OCI-M2 (cell line): Measurements from ENCODE around the gene SLC6A19.

ENCODE experiments used
- DNase-seq: peaks from one replicate; lab custom pipeline; 2025; ENCODE audit not compliant: unreplicated experiment; lab: John Stamatoyannopoulos, UW

Gene SLC6A19

DNA sequence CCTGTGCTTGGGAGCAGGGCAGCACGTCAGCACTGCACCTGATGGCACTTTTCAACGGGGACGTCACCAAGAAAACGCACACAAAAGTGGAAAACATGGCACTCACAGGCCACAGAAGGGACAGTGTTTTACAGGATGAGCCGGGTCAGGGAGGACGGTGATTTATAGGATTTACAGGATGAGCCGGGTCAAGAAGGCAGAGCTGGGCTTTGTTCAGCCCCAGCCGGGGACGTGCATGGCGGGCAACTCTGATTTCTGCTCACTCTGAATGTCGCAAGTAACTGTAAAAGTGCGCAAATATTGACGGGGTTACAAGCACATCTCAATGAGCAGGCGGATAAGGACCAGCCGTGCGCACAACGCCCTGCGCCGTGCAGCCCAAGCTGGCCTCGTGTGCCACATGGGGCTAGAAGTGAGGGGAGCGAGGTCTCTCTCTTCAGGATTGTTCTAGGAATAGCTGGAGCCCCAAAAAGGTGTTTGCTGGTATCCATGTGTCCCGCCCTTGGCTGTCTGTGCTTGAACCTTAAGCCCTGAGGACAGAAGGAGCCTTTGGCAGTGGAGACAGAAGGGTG, 40.2 kb downstream of the SLC6A19 start:
- no peak for DNase-seq

DNA sequence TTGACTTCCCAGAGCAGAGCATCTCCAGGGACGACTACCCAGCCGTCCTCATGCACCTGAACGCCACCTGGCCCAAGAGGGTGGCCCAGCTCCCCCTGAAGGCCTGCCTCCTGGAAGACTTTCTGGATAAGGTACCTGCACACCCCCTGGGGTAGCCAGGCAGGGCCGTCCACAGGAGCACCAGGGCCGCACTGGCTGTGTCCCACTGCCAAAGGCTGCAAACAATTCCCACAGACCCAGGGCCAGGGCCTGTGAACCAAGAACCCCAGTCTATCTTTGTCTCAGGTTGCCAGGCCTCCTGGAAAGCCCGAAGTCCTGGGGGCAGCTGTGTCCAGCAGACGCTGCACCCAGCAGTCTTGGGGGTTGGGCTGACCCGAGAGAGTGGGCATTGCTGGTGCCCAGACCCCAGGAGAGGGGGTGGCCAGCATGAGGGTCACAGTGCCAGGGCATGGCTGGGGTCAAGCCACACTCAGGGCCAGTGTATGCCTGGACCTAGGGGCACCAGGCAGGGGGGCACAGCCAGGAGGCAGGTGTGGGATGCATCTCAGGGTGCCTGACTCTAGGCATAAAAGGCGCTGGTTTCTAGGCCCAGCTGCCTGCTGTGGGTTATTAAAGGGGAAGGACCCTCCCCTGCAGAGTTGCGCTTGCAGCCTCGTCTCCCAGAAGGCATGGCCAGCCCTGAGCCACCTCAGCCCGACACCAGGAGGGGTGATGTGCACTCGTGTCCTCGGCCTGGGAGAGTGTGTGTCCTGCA, 41.5 kb downstream of the SLC6A19 start:
- no peak for DNase-seq

DNA sequence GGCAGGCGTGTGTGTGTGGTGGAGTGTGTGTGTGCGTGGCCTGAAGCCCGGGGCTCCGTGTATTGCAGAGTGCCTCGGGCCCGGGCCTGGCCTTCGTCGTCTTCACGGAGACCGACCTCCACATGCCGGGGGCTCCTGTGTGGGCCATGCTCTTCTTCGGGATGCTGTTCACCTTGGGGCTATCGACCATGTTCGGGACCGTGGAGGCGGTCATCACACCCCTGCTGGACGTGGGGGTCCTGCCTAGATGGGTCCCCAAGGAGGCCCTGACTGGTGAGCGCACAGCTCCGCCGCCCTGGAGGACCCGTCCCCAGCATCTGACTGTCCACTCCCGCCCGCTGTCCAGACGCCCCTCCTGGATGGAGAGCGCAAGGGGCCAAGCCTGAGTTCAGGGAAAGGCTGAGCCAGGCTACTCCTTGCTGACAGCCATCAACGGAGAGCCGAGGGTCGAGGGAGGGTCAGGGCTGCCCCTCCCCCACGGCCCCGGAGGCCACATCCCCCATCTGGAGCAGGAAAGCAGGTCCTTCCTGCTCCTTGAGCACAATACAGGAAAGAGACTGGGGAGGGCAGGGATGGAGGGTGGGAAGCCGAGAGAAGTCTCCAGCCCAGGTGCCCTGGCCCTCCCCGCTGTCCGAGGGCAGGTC, 42.2 kb downstream of the SLC6A19 start:
- no peak for DNase-seq

DNA sequence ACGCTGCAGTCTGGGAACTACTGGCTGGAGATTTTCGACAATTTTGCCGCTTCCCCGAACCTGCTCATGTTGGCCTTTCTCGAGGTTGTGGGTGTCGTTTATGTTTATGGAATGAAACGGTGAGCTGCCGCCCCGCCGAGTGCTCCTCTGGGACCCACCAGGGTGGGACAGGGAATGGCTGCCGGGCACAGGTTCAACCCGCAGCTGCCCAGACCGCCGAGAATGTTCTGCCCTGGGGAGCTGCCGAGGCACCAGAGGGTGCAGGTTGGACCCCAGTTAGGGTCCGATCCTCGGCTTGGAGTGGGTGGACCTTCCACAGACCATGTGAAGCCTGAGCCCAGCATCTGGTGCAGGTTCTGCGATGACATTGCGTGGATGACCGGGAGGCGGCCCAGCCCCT, 42.9 kb downstream of the SLC6A19 start:
- DNase-seq: no peak

DNA sequence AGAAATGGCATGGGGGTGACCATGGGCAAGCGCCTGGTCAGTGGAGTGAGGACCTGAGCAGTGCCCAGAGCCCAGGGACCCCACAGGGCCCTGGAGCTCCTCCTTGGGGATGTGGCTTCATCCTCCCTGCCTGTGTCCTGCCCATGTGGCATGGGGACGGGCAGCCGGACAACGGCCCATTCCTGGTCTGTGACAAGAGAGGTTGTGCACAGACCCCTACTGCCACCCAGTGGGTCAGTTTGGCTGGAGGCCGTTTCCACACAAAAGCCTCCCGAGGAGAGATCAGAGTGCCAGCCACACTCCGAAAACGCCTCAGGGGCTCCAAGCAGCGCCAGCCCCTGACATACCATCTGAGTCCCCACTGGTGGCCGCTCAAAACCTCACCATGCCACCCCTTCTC, 43.6 kb downstream of the SLC6A19 start:
- DNase-seq: no peak

DNA sequence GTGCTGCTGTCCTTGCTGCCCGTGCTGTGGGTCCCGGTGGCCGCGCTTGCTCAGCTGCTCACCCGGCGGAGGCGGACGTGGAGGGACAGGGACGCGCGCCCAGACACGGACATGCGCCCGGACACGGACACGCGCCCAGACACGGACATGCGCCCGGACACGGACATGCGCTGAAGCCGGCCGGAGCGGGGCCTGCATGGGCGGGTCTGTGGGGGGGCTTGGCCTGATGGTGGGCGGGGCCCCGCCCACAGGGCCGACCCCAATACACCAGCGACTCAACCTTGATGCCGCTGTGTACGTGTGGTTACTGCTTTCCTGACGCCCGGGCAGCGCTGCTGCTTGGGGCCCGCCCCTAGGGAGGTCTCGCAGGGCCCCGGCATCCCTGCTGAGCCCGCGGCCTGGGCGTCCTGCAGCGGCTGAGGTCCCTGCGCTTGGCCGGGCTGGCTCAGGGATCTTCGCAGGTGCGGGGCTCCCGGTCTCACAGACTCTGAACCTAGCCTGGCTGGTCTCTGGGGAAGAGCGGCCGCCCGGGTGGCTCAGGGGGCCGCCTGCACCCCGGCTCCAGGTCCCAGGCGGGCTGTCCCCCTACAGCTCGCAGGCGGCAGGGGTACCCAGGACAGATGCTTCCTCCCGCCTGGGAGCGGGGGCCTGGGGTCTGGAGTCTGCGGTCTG, 44.6 kb downstream of the SLC6A19 start:
- no peak for DNase-seq

DNA sequence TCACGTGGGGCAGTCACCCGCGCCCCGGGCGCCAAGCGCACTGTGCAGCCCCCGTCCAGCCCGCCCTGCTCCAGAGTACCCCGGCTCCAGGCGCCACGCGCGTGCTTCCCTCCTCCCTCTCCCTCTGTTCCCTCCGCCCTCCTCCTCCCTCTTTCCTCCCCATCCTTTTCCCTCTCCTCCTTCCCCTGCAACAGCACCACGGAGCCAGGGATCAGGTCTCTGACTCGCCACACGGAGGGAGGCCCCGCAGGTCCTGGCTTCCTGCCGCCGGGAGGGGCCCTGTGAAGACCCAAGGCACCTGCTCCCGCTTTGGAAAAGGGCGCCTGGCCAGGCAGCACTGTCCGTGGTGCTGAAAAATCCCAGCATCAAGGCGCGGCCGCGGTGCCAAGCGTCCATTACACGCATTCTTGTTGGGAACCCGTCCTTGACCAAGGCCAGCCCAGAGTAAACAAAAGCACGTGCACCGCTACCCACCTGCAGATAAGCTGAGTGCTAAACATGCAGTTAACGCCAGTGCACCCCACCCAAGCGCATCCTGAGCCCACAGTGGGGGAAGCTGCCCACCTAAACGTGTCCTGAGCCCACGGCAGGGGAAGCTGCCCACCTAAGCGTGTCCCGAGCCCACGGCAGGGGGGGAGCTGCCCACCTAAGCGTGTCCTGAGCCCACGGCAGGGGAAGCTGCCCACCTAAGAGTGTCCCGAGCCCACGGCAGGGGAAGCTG, 45.5 kb downstream of the SLC6A19 start:
- DNase-seq: no peak

DNA sequence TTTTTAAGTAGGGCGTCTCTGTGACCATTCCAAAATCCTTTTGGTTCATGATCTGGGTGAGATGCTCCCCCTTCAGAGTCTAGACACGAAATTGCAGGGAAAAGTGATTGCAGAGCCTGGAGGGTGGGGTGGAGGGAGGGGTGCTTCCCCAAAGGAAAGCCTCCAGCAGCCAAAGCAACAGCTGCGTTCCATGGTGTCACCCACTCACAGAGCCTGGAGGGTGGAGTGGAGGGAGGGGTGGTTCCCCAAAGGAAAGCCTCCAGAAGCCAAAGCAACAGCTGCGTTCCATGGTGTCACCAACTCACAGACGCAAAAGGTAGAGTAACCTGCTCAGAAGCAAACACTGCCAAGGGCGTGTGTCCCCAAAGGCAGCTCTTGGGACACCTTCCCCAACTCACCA, 46.4 kb downstream of the SLC6A19 start:
- no peak for DNase-seq

DNA sequence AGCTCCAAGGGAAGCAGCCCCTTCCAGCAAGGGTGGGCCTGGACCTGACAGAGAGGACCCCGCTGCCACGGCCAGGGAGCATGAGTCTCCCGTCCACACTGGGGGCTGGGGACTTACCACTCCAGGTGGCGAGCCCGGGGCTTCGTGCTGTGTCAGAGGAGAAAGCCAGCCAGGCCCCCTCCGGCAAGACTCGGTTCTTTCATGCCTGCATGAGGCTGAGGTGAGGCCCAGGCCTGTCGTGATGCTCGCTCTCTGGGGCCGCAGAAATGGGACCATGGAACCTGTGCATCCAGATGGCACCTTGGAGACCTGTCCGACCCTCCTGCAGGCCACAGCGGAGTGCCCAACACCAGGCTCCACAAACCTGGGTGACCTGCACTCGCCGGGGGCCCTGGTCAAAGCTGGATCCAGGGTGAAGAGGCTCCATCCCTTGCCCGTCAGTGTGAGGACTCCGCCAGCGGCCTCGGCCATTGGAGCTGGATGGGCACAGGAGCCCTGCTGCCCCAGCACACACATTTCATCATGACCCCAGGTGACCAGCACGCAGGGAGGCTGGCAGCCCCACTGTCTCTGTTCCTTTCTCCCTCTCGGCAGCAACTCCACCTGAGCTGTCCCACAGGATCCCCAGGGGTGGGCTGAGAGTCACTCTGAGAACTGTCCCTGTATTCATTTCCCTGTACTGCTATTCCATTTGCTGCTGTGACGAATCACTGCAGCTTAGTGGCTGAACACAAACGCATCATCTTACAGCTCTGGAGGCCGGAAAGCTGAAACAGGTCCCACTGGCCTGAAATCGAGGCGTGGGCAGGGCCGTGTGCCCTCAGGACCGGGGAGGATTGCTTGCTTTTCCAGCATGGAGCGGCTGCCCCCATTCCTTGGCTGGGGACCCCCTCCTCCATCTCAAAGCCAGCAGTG, 48.2 kb downstream of the SLC6A19 start:
- DNase-seq: no peak

DNA sequence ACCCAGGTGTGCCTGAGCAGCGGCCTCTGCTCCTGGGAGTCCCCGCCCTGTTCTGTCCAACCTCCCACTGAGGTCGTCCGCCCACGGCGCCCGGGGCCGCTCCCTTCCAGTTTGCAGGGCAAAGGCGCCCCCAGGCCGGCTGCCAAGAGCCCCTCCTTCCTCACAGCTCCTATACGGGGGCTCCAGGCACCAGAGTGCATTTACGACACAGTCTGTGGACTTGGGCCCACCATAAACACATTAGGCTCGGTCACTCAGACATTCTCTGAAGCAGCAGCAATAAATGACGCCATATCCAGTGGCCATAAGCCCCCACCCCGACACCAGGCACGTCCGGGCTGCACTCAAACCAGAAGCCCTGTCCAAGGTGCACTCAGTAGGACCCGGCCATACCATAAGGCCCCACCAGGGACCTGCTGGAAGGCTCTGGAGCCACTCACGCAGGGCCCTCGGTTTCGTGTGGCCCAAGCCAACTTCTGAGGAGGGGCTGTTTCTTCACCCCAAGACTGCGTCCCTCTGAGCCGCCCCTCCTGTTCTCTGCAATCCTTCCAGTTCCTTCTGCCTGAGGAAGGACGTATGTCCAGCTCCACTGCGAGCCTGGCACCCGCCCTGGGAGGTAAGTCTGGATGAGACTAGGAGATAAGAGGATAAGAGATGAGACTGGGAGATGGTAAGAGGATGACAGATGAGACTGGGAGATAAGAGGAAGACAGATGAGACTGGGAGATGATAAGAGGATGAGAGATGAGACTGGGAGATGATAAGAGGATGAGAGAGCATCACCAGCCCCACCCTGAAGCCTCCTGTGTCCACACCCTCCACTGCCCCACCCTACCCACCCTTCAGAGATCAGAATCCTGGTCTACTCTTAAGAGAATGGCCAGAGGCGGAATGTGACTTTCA, 50.5 kb downstream of the SLC6A19 start:
- DNase-seq: no peak

DNA sequence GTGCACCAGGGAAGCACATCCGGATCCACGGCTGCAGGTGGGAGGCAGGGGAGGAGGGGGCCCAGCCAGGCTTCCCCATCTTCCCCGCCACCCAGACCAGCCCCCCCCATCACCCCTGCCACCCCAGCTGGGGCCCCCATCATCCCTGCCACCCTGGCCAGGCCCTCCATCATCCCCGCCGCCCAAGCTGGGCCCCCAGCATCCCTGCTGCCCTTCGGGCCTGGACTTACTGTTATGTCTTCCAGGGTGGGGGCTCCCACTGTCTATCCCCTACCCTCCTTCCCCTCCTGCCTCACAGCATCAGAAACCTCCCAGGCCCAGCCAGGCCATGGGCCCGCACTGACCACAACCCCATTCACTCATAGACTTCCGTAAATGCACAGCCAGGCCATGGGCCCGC, 51.3 kb downstream of the SLC6A19 start:
- no peak for DNase-seq

DNA sequence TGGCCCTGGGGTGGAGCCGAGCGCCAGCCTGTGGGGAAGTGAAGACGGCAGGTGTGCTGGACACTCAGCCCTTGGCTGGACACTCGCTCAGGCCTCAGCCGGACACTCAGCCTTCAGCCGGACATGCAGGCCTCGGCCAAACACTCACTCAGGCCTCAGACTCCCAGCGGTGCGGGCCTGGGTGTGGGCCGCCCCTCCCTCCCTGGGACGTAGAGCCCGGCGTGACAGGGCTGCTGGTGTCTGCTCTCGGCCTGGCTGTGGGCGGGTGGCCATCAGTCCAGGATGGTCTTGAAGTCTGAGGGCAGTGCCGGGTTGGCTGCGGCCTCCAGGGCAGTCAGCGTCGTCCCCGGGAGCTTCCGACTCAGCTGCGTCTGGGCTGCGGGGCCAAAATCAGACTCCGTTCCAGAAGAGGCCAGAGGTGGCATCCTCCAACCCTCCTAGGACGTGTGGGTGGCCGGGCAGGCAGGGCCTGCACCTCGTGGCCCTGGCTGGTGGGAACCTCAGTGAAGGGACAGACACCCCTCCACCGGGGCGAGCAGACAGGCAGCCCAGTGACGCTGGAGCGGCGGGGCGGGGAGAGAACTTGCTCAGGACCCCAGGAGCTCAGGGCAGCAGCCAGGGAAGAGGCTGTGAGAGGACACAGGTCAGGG, 52.2 kb downstream of the SLC6A19 start:
- no peak for DNase-seq

DNA sequence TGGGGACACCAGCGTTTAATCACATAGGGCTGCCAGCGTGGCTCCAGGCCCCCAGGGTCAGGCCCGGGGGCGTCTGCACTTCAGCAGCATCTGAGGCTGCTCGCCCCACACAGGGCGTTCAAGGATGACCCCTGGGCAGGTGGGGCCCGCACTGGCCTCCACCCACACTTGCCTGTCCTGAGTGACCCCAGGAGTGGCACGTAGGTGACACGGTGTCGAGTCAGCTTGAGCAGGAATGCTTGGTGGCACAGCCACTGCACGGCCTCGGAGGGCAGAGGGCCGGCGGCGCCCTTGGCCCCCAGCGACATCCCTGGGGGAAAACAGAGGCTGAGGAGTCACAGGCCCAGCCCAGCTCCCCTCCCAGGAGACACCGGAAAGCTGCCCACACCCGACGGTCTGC, 52.8 kb downstream of the SLC6A19 start:
- no peak for DNase-seq

DNA sequence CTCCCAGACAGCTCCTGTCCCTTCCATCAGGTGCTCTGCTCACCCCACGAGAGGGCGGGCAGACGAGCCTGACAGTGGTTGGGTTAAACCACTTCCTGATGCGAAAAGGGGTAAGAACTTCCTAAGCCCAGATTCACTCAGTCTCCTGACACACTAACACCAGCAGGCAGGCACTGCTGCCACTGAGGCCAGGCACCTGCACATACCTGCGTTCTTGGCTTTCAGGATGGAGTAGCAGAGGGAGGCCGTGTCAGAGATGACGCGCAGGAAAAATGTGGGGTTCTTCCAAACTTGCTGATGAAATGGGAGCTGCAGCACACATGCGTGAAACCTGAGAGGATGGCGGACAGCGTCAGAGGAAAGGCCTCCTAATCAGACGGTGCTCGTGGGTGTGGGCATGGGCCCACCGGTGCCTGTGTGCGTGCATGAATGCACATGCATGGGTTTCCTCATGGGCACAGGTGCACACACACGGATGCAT, 53.7 kb downstream of the SLC6A19 start:
- DNase-seq: no peak

DNA sequence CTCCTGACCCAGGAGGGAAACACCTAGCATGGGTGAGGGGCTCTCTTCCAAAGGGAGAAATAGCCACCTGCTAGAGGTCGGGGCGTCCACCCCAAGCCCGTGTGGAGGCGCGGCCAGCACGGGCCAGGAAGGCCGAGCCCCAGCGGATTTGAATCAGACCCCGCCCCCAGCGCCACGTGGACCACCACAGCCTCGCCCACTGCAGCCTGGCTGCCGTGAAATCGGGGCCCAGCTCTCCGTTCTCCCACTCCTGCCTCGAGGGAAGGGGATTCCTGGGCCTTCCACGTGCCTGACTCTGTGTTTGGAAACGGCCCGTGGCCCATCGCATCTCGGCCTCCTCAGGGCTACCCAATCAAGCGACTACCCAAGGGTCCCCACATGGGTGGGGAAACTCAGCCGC, 55.4 kb downstream of the SLC6A19 start:
- DNase-seq: no peak

DNA sequence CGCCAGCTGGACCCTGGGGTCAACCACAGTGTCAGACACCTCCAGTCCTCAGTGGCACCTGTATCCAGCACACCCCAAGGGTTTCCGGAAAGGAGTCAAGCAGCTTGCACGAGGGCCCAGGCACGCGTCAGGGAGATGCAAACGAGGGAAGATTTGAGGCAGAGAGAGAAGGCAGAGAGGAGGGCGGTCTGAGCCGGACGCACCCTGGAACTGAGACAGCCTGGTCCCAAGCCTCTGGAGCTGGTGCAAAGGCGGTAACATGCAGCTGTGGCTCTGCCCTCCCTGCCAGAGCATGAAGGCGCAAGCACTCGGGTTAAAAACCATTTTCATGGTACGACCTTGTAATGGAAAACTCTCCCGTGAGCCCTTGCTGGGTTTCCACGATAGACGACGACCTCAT, 56.0 kb downstream of the SLC6A19 start:
- DNase-seq: no peak

DNA sequence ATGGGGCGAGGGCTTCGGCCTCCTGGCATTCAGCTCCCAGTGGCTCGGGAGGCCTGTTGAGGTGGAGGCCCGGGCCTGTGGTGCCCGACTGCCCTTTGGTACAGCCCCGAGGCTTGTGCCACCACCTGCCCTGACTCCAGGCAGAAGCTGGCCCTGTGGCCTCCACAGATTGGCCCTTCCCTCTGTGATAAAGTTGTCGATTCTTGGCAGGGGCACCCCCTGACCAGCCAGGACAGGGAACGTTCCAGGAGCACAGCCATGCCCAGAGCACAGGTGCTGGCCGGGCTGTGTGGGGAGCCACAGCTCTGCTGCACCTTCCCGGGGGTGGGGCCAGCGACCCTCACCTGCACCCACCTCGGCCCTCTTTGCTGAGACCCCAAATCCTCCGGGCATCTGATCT, 56.4 kb downstream of the SLC6A19 start:
- no peak for DNase-seq

DNA sequence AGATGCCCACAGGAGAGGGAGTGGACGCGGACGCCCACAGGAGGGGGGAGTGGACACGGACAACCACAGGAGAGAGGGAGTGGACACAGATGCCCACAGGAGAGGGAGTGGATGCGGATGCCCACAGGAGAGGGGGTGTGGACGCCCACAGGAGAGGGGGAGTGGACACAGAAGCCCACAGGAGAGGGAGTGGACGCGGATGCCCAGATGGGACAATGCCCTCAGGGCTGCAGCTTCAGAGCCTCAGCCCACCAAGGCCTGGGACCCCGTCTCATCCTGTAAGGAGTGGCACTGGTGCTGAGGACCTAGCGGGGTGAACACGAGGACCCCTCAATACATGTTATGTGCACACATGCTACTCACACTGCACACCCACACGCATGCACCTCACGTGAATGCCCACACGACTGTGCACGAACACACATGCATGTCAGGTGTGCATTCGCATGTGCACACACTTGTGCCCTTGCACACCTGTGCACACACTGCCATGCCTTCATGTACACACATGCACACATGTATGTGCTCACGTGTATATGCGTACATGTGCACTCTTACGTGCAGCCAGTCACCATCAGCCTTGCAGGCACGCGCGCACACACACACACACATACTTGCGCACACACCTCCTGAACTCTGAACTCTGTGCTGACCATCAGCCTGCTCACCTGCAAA, 58.5 kb downstream of the SLC6A19 start:
- DNase-seq: no peak
